HEK293 (cell line): ENCODE results near the gene WDR82.
A peak's percentile ranks its signal among the peaks of the same experiment; 100 is the strongest.

ENCODE experiments used
- CTCF ChIA-PET: fragments of 350-600 bp; formaldehyde crosslinking; extraction: SDS; loops from one replicate; lab custom pipeline; 2021; ENCODE audit warnings: antibody characterized with exemption; lab: Yijun Ruan, JAX
- POLR2A ChIA-PET: fragments of 300-600 bp; formaldehyde crosslinking; extraction: SDS; loops from one replicate; lab custom pipeline; 2020; ENCODE audit warnings: antibody characterized with exemption, inconsistent platforms; lab: Yijun Ruan, JAX
- H3K27ac ChIP-seq: fragments of 200-500 bp; sonication (Bioruptor generic); 2 replicates; pipeline ENCODE4 v1.5.1; 2014; ENCODE audit warnings: low read depth, low read length, control low read depth, inconsistent platforms; ENCODE audit errors: extremely low read depth
- H3K36me3 ChIP-seq, 2 experiments: fragments of 200-500 bp in 1 of 2; sonication (Bioruptor generic) in 1 of 2; 1 replicate in 1 of 2; 2 replicates in 1 of 2; pipeline ENCODE4 v1.5.1; 2014 to 2017; ENCODE audit warnings: inconsistent platforms in 2 of 2, low read length in 2 of 2; ENCODE audit not compliant: control insufficient read depth in 2 of 2, insufficient read depth in 1 of 2
- H3K4me1 ChIP-seq: fragments of 200-500 bp; sonication (Bioruptor generic); 2 replicates; pipeline ENCODE4 v1.5.1; 2014; ENCODE audit warnings: mild to moderate bottlenecking, low read length, inconsistent platforms; ENCODE audit not compliant: control insufficient read depth, insufficient read depth
- H3K4me3 ChIP-seq: 2 replicates; pipeline ENCODE4 v1.5.1; 2011; ENCODE audit warnings: low read depth, mild to moderate bottlenecking, control low read depth, low read length, moderate library complexity
- H3K9me3 ChIP-seq: fragments of 200-500 bp; sonication (Bioruptor generic); 2 replicates; pipeline ENCODE4 v1.5.1; 2014; ENCODE audit warnings: low read depth, low read length, inconsistent platforms; ENCODE audit not compliant: control insufficient read depth, insufficient read depth
- EGR2 ChIP-seq: fragments of 450-650 bp; formaldehyde crosslinking; IDR thresholded peaks from 2 replicates; pipeline ENCODE4 v1.5.1; 2016; ENCODE audit warnings: low read depth, missing biosample characterization, missing genetic modification characterization
- GLI4 ChIP-seq: fragments of 450-650 bp; formaldehyde crosslinking; IDR thresholded peaks from 2 replicates; pipeline ENCODE4 v1.5.1; 2016; ENCODE audit warnings: missing biosample characterization, missing genetic modification characterization
- GLIS1 ChIP-seq: fragments of 450-650 bp; formaldehyde crosslinking; IDR thresholded peaks from 2 replicates; pipeline ENCODE4 v1.5.1; 2016; ENCODE audit warnings: missing biosample characterization, missing genetic modification characterization
- KLF9 ChIP-seq: fragments of 450-650 bp; formaldehyde crosslinking; IDR thresholded peaks from 2 replicates; pipeline ENCODE4 v1.5.1; 2016; ENCODE audit warnings: missing biosample characterization, missing genetic modification characterization, low read depth
- PRDM2 ChIP-seq: fragments of 450-650 bp; formaldehyde crosslinking; IDR thresholded peaks from 2 replicates; pipeline ENCODE4 v1.5.1; 2016; ENCODE audit warnings: missing biosample characterization, missing genetic modification characterization, borderline replicate concordance
- TRIM28 ChIP-seq: IDR thresholded peaks from 2 replicates; pipeline ENCODE4 v1.6.1; 2011; ENCODE audit warnings: low read length, control low read depth, borderline replicate concordance
- ZBTB8A ChIP-seq: fragments of 450-650 bp; formaldehyde crosslinking; IDR thresholded peaks from 2 replicates; pipeline ENCODE4 v1.5.1; 2016; ENCODE audit warnings: missing biosample characterization, missing genetic modification characterization
- ZFHX2 ChIP-seq: fragments of 450-650 bp; formaldehyde crosslinking; conservative IDR thresholded peaks from 2 replicates; pipeline ENCODE4 v1.5.1; 2016; ENCODE audit warnings: missing biosample characterization, missing genetic modification characterization
- ZNF10 ChIP-seq: fragments of 450-650 bp; formaldehyde crosslinking; IDR thresholded peaks from 2 replicates; pipeline ENCODE4 v1.5.1; 2017; ENCODE audit warnings: missing biosample characterization, missing genetic modification characterization
- ZNF211 ChIP-seq: fragments of 450-650 bp; formaldehyde crosslinking; IDR thresholded peaks from 2 replicates; pipeline ENCODE4 v1.5.1; 2016; ENCODE audit warnings: low read depth, missing biosample characterization, missing genetic modification characterization
- ZNF335 ChIP-seq: fragments of 450-650 bp; formaldehyde crosslinking; conservative IDR thresholded peaks from 2 replicates; pipeline ENCODE4 v1.5.1; 2016; ENCODE audit warnings: missing biosample characterization, missing genetic modification characterization
- ZNF394 ChIP-seq: fragments of 450-650 bp; formaldehyde crosslinking; IDR thresholded peaks from 2 replicates; pipeline ENCODE4 v1.5.1; 2016; ENCODE audit warnings: missing biosample characterization, missing genetic modification characterization, mild to moderate bottlenecking, moderate library complexity, borderline replicate concordance
- ZNF513 ChIP-seq: fragments of 450-650 bp; IDR thresholded peaks from 2 replicates; pipeline ENCODE4 v1.5.1; 2018; ENCODE audit warnings: missing biosample characterization, missing genetic modification characterization
- ZNF530 ChIP-seq: fragments of 450-650 bp; formaldehyde crosslinking; IDR thresholded peaks from 2 replicates; pipeline ENCODE4 v1.5.1; 2016; ENCODE audit warnings: low read depth, missing biosample characterization, missing genetic modification characterization
- ZNF548 ChIP-seq: fragments of 450-650 bp; formaldehyde crosslinking; IDR thresholded peaks from 2 replicates; pipeline ENCODE4 v1.5.1; 2016; ENCODE audit warnings: missing biosample characterization, missing genetic modification characterization
- ZNF580 ChIP-seq: fragments of 450-650 bp; formaldehyde crosslinking; IDR thresholded peaks from 2 replicates; pipeline ENCODE4 v1.5.1; 2016; ENCODE audit warnings: missing biosample characterization, missing genetic modification characterization
- ZNF596 ChIP-seq: fragments of 450-650 bp; IDR thresholded peaks from 2 replicates; pipeline ENCODE4 v1.5.0; 2018; ENCODE audit warnings: missing biosample characterization, mild to moderate bottlenecking, missing genetic modification characterization, moderate library complexity
- ZNF610 ChIP-seq: fragments of 450-650 bp; formaldehyde crosslinking; IDR thresholded peaks from 2 replicates; pipeline ENCODE4 v1.5.1; 2016; ENCODE audit warnings: missing biosample characterization, missing genetic modification characterization, borderline replicate concordance
- ZNF677 ChIP-seq: fragments of 450-650 bp; IDR thresholded peaks from 2 replicates; pipeline ENCODE4 v1.5.0; 2018; ENCODE audit warnings: missing biosample characterization, mild to moderate bottlenecking, missing genetic modification characterization, moderate library complexity
- ZNF692 ChIP-seq: fragments of 450-650 bp; formaldehyde crosslinking; IDR thresholded peaks from 2 replicates; pipeline ENCODE4 v1.5.1; 2016; ENCODE audit warnings: missing biosample characterization, missing genetic modification characterization
- ZNF785 ChIP-seq: fragments of 450-650 bp; formaldehyde crosslinking; IDR thresholded peaks from 2 replicates; pipeline ENCODE4 v1.5.1; 2016; ENCODE audit warnings: missing biosample characterization, missing genetic modification characterization
- ZNF843 ChIP-seq: fragments of 450-650 bp; formaldehyde crosslinking; IDR thresholded peaks from 2 replicates; pipeline ENCODE4 v1.5.1; 2016; ENCODE audit warnings: missing biosample characterization, missing genetic modification characterization

WDR82 gene

GRCh38 chr3:52228751-52229291 lies 49.6 kb downstream of the WDR82 start:
- Histone ChIP-seq H3K27ac (no peak overlapping the region), H3K4me1 (no peaks in the 10 kb centered on the region), H3K4me3 (no peak overlapping the region), H3K36me3 (peaks cover 0 to 33% of the 10 kb centered on the region in 2 experiments; a peak in 1 of 3 replicates), H3K9me3 (no peaks in the 10 kb centered on the region)
- ChIA-PET CTCF (interaction anchor here (1.2 to 1.4 kb wide), 3 partner anchors 8 to 110 kb away, joined by 3 to 5 read pairs (median 4); no protein-coding TSS in a partner anchor), POLR2A (interaction anchor here (0.7 kb wide), 1 partner anchor 16 kb away, joined by 4 read pairs; no protein-coding TSS in a partner anchor)
- TF ChIP-seq ZNF530 = no peak
- TF ChIP-seq KLF9 = no peak
- no peak for TF ChIP-seq ZNF785
- no peak for TF ChIP-seq TRIM28
- no peak for TF ChIP-seq ZNF692 (tag by site-specific recombination)
- TF ChIP-seq ZNF10 (tag by site-specific recombination) = no peak
- TF ChIP-seq ZNF580 (tag by site-specific recombination) = no peak
- TF ChIP-seq ZNF596 (tag by site-specific recombination) = no peak
- no peak for TF ChIP-seq GLIS1 (tag by site-specific recombination)
- no peak for TF ChIP-seq GLI4 (tag by site-specific recombination)
- no peak for TF ChIP-seq ZNF677 (tag by site-specific recombination)

- peaks cover 0 to 33% of the 10 kb centered on the region in 2 experiments; a peak in 1 of 3 replicates for H3K36me3 ChIP-seq
- no peak overlapping the region for H3K4me3 ChIP-seq
- H3K27ac ChIP-seq = no peak overlapping the region
- ChIA-PET CTCF (interaction anchor here (1.4 kb wide), 1 partner anchor 8 kb away, joined by 4 read pairs; no protein-coding TSS in a partner anchor), POLR2A (no interaction called here)
- no peaks in the 10 kb centered on the region for H3K9me3 ChIP-seq
- H3K4me1 ChIP-seq = no peaks in the 10 kb centered on the region
- TF ChIP-seq ZFHX2 = peak; percentile 83
- TF ChIP-seq EGR2 (tag by site-specific recombination) = peak; percentile 64
- TF ChIP-seq ZNF335 (tag by site-specific recombination) = no peak
- no peak for TF ChIP-seq ZBTB8A (tag by site-specific recombination)
Measured at GRCh38 chr3:52228266-52228665, 50.2 kb downstream of the WDR82 start.

GRCh38 chr3:52227766-52228165 lies 50.7 kb downstream of the WDR82 start:
- Histone ChIP-seq H3K27ac (no peak overlapping the region), H3K9me3 (no peaks in the 10 kb centered on the region), H3K4me3 (no peak overlapping the region), H3K36me3 (peaks cover 0 to 33% of the 10 kb centered on the region in 2 experiments; a peak in 1 of 3 replicates), H3K4me1 (no peaks in the 10 kb centered on the region)
- POLR2A ChIA-PET = interaction anchor here (0.6 kb wide), 1 partner anchor 14 kb away, joined by 3 read pairs; no protein-coding TSS in a partner anchor
- CTCF ChIA-PET = no interaction called here
- TF ChIP-seq PRDM2 (tag by site-specific recombination) = no peak
- no peak for TF ChIP-seq ZNF513 (tag by site-specific recombination)
- no peak for TF ChIP-seq ZNF548 (tag by site-specific recombination)
- no peak for TF ChIP-seq ZNF394 (tag by site-specific recombination)
- no peak for TF ChIP-seq ZNF843 (tag by site-specific recombination)
- TF ChIP-seq ZBTB8A (tag by site-specific recombination) = no peak
- TF ChIP-seq ZNF785 = no peak
- TF ChIP-seq ZNF610 (tag by site-specific recombination) = no peak
- TF ChIP-seq ZNF211 (tag by site-specific recombination) = no peak
